Colonic mucosa (tissue), 4 donors: ENCODE measurements around the gene DISP1. TPM values are rescaled to one million over a fixed set of nuclear protein-coding genes. Genes with fewer than 3 reads are reported as not detected.
"Not testable (repeated sequence)": the region's sequence is repeated elsewhere in the genome, so short reads cannot be mapped to it uniquely, and the experiment has no call there.

Experiments
- DNase-seq: peaks from one replicate; pipeline ENCODE4 v3.0.0-alpha.2; 2020
- H3K27ac ChIP-seq: fragments of 200-600 bp; one replicate; pipeline ENCODE4 v1.8.0; 2021
- H3K27me3 ChIP-seq: fragments of 200-600 bp; one replicate; pipeline ENCODE4 v1.8.0; 2021
- H3K36me3 ChIP-seq: fragments of 200-600 bp; one replicate; pipeline ENCODE4 v1.8.0; 2021
- H3K4me1 ChIP-seq: fragments of 200-600 bp; one replicate; pipeline ENCODE4 v1.8.0; 2021; ENCODE audit warnings: mild to moderate bottlenecking
- H3K4me3 ChIP-seq: fragments of 200-600 bp; one replicate; pipeline ENCODE4 v1.8.0; 2021
- H3K9ac ChIP-seq, 2 donors: one replicate each; pipeline ENCODE4 v1.7.0; 2013; ENCODE audit warnings: control low read depth in 2 of 2, low read depth in 2 of 2, low read length in 2 of 2
- H3K9me3 ChIP-seq: fragments of 200-600 bp; one replicate; pipeline ENCODE4 v1.8.0; 2021
- CTCF ChIP-seq: fragments of 200-600 bp; IDR thresholded peaks from one replicate; pipeline ENCODE4 v1.8.0; 2022; ENCODE audit warnings: antibody characterized with exemption, mild to moderate bottlenecking
- intact Hi-C: fragments of 100-400 bp; cut with DNase I; formaldehyde crosslinking; loops from one replicate; pipeline ENCODE4 v1.14.1; 2022
- total RNA-seq, 2 donors: library from RNA; stranded (reverse); fragmentation: NEBNext Ultra II Directional in 1 of 2; extraction: Animal tissue kit (Norgen Biotek cat#: 25700) in 1 of 2; gene quantifications; one replicate each; pipeline ENCODE4 v1.2.1, GENCODE V29; 2021
- donor health status: healthy.
- donor health status: DM: no; HTN: no; CAD: no.
- donor health status: DM: no; HTN: no; CAD: no.

Gene DISP1
- total RNA-seq, 2 donors from 2014 or later, result 2.5 to 2.9 TPM

- Histone ChIP-seq H3K9ac (no peak overlapping the region), H3K27ac (no peak overlapping the region), H3K9me3 (no peaks in the 10 kb centered on the region), H3K36me3 (no peaks in the 10 kb centered on the region), H3K27me3 (no peaks in the 10 kb centered on the region), H3K4me1 (no peaks in the 10 kb centered on the region), H3K4me3 (no peak overlapping the region)
- no peak for DNase-seq
- intact Hi-C loops, result no loop called here
- no peak for TF ChIP-seq CTCF
These were observed 29.6 kb downstream of the DISP1 start for GRCh38 chr1:222844411-222844779.

GRCh38 chr1:222845763-222846162 is 30.9 kb downstream of the DISP1 start:
- Histone ChIP-seq H3K36me3 (no peaks in the 10 kb centered on the region), H3K4me3 (no peak overlapping the region), H3K9ac (no peak overlapping the region), H3K27ac (no peak overlapping the region), H3K4me1 (no peaks in the 10 kb centered on the region), H3K9me3 (no peaks in the 10 kb centered on the region), H3K27me3 (no peaks in the 10 kb centered on the region)
- no peak for DNase-seq
- intact Hi-C loops, result no loop called here
- TF ChIP-seq CTCF, result no peak

- H3K27me3 ChIP-seq, H3K27ac ChIP-seq, intact Hi-C loops, H3K36me3 ChIP-seq, H3K9ac ChIP-seq, H3K4me3 ChIP-seq, DNase-seq, H3K4me1 ChIP-seq, H3K9me3 ChIP-seq: not testable (repeated sequence)
These were observed 35.7 kb downstream of the DISP1 start for GRCh38 chr1:222850550-222850949.

GRCh38 chr1:222852326-222852725 is 37.5 kb downstream of the DISP1 start:
- Histone ChIP-seq H3K9ac (no peak overlapping the region), H3K4me3 (no peak overlapping the region), H3K36me3 (no peaks in the 10 kb centered on the region), H3K4me1 (no peaks in the 10 kb centered on the region), H3K27me3 (no peaks in the 10 kb centered on the region), H3K27ac (no peak overlapping the region), H3K9me3 (no peaks in the 10 kb centered on the region)
- no peak for DNase-seq
- no peak for TF ChIP-seq CTCF
- intact Hi-C loops, result no loop called here

GRCh38 chr1:222861062-222861461 is 46.2 kb downstream of the DISP1 start:
- H3K4me3 ChIP-seq, result no peak overlapping the region
- intact Hi-C loops, result no loop called here
- DNase-seq, result no peak
- H3K9ac ChIP-seq, result no peak overlapping the region
- H3K4me1 ChIP-seq, result no peaks in the 10 kb centered on the region
- no peaks in the 10 kb centered on the region for H3K36me3 ChIP-seq
- no peaks in the 10 kb centered on the region for H3K9me3 ChIP-seq
- TF ChIP-seq CTCF, result no peak
- H3K27me3 ChIP-seq, result no peaks in the 10 kb centered on the region
- H3K27ac ChIP-seq, result no peak overlapping the region

Other genes starting within 250 kb of the DISP1 start
- 1 to 10 TPM; 5.1 to 5.6 TPM for gene TAF1A, start 225.1 kb upstream of the DISP1 start, total RNA-seq
- gene MIA3, start 196.9 kb upstream of the DISP1 start, total RNA-seq, result 10 to 100 TPM; 63.5 to 92.4 TPM
- gene AIDA, start 102.5 kb upstream of the DISP1 start, total RNA-seq, result 10 to 100 TPM; 36.0 to 44.1 TPM
- 10 to 100 TPM; 56.8 to 79.8 TPM for gene BROX, start 102.5 kb upstream of the DISP1 start, total RNA-seq
- 10 to 100 TPM in 1 of 2 donors, 1 to 10 TPM in 1; 8.5 to 19.5 TPM for gene FAM177B, start 77.8 kb upstream of the DISP1 start, total RNA-seq